Measurements from ENCODE around the gene RNF212. TPM values are rescaled to one million over a fixed set of nuclear protein-coding genes. Genes with fewer than 3 reads are reported as not detected.

RNF212 gene
- total RNA-seq, 1 donor from 2014 or later: 9.1 TPM

DNA sequence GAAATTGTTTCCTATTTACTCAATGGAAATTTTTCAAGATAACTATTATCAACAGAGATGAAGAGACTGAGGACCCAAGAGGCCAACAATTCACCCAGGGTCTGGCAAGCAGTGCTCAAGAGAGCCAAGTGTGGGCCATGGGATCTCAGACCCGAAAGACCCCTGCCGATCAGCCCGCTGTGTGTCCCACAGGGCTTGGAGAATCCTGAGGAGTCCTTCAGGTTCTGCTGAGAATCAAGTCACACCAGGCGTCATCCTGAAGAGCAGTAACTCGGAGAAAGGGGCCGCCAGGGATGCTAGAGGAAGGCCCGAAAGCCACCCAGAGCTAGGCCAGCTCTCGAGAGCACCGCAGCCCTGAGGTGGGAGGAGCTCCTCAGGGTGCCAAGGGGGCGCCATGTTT, 53.2 kb downstream of the RNF212 start:
- Mint-ChIP-seq H3K9me3 (ENCODE audit: low read depth) (no peaks in the 10 kb centered on the region), H3K4me1 (ENCODE audit: low read depth) (peaks cover 6% of the 10 kb centered on the region), H3K27me3 (ENCODE audit: low read depth) (peaks cover 4% of the 10 kb centered on the region), H3K36me3 (ENCODE audit: low read depth) (no peaks in the 10 kb centered on the region), H3K4me3 (ENCODE audit: unreplicated experiment) (no peak overlapping the region), H3K27ac (ENCODE audit: unreplicated experiment) (no peak overlapping the region)
- TF ChIP-seq, protein P1, sequence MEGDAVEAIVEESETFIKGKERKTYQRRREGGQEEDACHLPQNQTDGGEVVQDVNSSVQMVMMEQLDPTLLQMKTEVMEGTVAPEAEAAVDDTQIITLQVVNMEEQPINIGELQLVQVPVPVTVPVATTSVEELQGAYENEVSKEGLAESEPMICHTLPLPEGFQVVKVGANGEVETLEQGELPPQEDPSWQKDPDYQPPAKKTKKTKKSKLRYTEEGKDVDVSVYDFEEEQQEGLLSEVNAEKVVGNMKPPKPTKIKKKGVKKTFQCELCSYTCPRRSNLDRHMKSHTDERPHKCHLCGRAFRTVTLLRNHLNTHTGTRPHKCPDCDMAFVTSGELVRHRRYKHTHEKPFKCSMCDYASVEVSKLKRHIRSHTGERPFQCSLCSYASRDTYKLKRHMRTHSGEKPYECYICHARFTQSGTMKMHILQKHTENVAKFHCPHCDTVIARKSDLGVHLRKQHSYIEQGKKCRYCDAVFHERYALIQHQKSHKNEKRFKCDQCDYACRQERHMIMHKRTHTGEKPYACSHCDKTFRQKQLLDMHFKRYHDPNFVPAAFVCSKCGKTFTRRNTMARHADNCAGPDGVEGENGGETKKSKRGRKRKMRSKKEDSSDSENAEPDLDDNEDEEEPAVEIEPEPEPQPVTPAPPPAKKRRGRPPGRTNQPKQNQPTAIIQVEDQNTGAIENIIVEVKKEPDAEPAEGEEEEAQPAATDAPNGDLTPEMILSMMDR (IDR thresholded peaks at IDR 0.05): no peak
- no peak for DNase-seq (ENCODE audit: low spot score)

DNA sequence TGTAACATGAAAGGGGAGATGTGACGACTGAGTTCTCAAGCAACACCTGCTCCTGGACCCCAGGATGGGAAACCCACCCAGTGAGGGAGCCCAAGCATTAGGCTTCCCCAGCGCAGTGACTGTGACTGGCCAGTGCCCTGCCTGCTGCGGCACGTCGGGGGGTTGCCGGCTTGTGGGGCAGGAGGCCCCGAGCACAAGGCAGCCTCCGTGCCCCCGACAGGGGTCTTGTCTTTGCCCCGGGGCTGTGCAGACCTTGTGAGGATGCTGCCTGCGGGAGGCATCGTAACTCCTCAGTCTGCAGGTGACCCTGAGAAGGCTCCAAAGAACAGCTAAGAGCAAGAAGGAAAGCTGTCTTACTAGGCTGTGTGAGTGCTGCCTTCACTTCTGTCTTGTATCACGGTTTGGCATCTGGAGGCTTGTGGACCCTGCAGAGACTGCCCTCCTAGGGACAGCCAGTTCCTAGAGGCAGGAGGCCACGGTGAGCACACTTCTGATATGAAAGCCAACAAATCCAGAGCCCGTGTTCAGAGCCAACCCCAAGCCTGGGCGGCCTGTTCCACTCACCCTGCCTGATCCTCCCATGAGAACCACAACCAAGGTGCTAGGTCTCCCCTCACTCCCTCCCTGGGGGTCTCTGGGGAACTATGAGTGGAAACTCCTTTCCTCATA, 54.2 kb downstream of the RNF212 start:
- Mint-ChIP-seq H3K4me1 (ENCODE audit: low read depth) (peaks cover 6% of the 10 kb centered on the region), H3K4me3 (ENCODE audit: unreplicated experiment) (no peak overlapping the region), H3K36me3 (ENCODE audit: low read depth) (no peaks in the 10 kb centered on the region), H3K27ac (ENCODE audit: unreplicated experiment) (no peak overlapping the region), H3K9me3 (ENCODE audit: low read depth) (no peaks in the 10 kb centered on the region), H3K27me3 (ENCODE audit: low read depth) (peaks cover 3% of the 10 kb centered on the region)
- no peak for DNase-seq (ENCODE audit: low spot score)
- TF ChIP-seq, protein P1 (IDR thresholded peaks at IDR 0.05): no peak

DNA sequence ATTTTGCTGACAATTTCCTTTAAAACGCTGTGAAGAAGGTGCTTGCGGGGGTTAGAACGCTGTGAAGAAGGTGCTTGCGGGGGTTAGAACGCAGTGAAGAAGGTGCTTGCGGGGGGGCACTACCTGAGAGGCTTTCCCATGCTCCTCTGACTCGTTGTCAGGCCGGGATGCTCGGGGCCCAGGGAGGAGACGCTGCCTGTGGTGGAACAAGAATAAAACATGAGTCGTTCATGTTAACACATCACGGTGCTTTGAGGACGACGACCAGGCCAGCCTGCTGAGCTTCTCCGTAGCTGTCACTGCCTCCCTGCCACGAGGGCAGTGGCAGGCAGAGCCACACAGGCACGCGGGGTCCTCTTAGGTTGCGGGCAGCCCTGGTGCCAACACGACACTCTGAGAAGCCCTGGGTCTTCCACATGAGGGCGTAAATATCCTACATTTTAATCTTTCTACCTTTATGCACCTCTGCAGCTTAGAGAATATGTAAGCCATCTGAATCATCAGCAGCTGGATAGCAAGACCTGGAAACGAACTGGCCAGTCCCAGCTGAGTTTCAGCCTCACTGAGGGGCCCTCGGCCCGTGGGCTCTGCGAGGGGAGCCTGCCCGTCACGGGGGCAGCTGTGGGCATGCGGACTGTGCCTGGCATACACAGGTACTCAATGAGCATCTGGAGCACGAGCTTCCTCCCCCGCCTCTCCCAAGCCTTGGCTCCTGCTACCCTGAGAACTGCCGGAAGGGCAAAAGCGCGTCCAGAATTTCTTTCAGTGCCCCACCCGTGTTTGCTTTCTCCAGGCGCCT, 55.0 kb downstream of the RNF212 start:
- no peaks in the 10 kb centered on the region for H3K9me3 Mint-ChIP-seq (ENCODE audit: low read depth)
- H3K4me1 Mint-ChIP-seq (ENCODE audit: low read depth): peaks cover 8% of the 10 kb centered on the region
- no peak overlapping the region for H3K27ac Mint-ChIP-seq (ENCODE audit: unreplicated experiment)
- no peaks in the 10 kb centered on the region for H3K36me3 Mint-ChIP-seq (ENCODE audit: low read depth)
- TF ChIP-seq, protein P1 (IDR thresholded peaks at IDR 0.05): no peak
- no peak for DNase-seq (ENCODE audit: low spot score)
- H3K27me3 Mint-ChIP-seq (ENCODE audit: low read depth): peaks cover 3% of the 10 kb centered on the region
- H3K4me3 Mint-ChIP-seq (ENCODE audit: unreplicated experiment): no peak overlapping the region

DNA sequence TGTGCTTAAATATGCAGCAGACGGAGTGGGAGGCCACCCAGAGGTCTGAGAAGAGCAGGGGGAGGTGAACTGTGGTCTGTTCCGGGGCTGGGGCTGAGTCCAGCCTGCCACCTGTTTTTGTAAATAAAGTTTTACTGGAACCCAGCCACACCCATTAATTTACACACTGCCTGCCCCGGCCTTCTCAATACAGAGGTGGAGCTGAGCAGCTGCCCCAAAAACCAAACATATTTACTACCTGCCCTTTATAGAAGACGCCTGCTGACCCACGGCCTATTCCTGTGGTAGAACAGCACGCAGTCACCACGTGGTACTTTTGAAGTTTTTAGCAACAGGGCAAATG, 56.0 kb downstream of the RNF212 start:
- DNase-seq (ENCODE audit: low spot score): no peak
- Mint-ChIP-seq H3K4me1 (ENCODE audit: low read depth) (peaks cover 19% of the 10 kb centered on the region), H3K4me3 (ENCODE audit: unreplicated experiment) (no peak overlapping the region), H3K27me3 (ENCODE audit: low read depth) (peaks cover 2% of the 10 kb centered on the region), H3K27ac (ENCODE audit: unreplicated experiment) (no peak overlapping the region), H3K36me3 (ENCODE audit: low read depth) (no peaks in the 10 kb centered on the region), H3K9me3 (ENCODE audit: low read depth) (no peaks in the 10 kb centered on the region)
- TF ChIP-seq, protein P1 (IDR thresholded peaks at IDR 0.05): no peak

DNA sequence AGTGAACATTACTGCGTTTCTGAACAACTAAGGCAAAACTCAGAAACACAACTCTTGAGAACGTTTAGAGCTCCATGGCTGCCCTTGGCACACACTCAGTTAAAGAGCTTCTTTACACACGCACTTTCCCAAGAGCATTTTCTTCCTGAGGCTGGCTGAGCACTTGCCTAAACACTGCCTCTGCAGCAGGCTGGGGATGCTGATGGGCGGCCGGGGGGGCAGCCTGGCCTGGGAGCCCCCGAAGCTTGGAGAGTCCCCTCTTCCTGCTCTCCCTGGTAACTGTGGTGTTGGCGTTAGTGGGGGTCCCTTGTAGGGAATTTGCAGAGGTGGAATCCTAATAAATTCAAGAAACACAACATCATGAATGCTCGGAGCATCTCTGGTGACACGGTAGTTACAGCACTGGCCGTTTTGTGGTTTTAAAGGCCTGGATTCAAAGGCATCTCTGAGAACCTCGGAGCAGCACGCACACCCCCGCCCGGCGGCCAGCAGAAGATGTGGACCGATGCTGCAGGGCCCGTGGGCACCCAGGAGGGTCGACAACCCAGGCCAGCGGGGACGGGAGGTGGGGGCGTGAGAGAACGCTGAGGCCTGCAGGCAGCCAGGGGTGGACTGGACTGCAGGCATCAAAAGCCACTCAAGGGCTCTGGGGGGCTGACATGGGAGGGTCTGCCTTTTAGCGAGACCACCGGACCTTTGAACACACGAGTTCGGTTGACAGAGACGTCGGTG, 56.5 kb downstream of the RNF212 start:
- H3K27me3 Mint-ChIP-seq (ENCODE audit: low read depth): peaks cover 2% of the 10 kb centered on the region
- no peaks in the 10 kb centered on the region for H3K9me3 Mint-ChIP-seq (ENCODE audit: low read depth)
- DNase-seq (ENCODE audit: low spot score): no peak
- TF ChIP-seq, protein P1 (IDR thresholded peaks at IDR 0.05): no peak
- H3K36me3 Mint-ChIP-seq (ENCODE audit: low read depth): no peaks in the 10 kb centered on the region
- no peak overlapping the region for H3K27ac Mint-ChIP-seq (ENCODE audit: unreplicated experiment)
- H3K4me1 Mint-ChIP-seq (ENCODE audit: low read depth): peaks cover 20% of the 10 kb centered on the region
- H3K4me3 Mint-ChIP-seq (ENCODE audit: unreplicated experiment): no peak overlapping the region

Measured in chondrocyte (in vitro differentiated cells).